ENCODE measurements around the gene INPP5D.

DNA sequence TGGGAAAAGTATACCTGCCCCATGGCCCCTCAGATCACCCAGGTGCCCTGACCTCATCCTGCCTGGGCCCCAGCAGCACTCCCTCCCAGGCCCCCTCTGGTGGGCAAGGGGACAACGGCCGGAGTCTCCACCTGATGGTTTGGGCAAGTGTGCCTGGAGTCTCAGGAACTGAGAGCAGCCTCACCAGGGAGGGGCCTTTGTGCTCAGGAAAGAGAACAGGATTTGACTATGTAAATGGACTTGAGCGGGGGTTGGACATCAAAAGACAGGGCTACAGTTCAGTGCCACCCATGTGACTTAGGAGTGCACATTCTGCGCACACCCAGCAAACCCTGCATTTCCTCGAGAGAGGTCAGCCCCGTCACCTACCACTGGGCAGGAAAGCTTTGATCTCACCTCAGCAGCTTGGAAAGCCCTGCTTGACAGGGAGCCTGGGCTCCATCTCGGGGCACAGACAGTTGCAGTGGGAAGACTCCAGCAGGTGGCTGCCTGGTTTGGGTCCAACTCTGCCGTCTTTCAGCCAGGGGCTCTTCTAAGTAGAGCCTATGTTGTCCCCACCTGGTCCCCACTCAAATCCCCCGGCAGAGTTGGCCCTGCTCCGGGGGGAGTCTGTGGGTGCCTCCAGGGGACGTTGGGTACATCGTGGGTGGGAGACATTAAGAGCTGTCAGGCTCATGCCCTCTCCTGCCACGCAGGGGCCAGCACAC lies 3.3 kb downstream of the INPP5D start:
- TF ChIP-seq, protein P1, sequence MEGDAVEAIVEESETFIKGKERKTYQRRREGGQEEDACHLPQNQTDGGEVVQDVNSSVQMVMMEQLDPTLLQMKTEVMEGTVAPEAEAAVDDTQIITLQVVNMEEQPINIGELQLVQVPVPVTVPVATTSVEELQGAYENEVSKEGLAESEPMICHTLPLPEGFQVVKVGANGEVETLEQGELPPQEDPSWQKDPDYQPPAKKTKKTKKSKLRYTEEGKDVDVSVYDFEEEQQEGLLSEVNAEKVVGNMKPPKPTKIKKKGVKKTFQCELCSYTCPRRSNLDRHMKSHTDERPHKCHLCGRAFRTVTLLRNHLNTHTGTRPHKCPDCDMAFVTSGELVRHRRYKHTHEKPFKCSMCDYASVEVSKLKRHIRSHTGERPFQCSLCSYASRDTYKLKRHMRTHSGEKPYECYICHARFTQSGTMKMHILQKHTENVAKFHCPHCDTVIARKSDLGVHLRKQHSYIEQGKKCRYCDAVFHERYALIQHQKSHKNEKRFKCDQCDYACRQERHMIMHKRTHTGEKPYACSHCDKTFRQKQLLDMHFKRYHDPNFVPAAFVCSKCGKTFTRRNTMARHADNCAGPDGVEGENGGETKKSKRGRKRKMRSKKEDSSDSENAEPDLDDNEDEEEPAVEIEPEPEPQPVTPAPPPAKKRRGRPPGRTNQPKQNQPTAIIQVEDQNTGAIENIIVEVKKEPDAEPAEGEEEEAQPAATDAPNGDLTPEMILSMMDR (conservative IDR thresholded peaks at IDR 0.05; ENCODE audit: low read length) = peak; percentile 51; the same call in 1 of the 2 replicates
- TF ChIP-seq EZH2phosphoT487 (IDR thresholded peaks at IDR 0.05; ENCODE audit: borderline replicate concordance, low read depth, low read length) = no peak

Data from OCI-LY7 (cell line).